Erythroblast (primary cell): ENCODE data around the gene MOB3A.

Experiments
- GATA1 ChIP-seq: IDR thresholded peaks from 2 replicates; pipeline ENCODE4 v1.6.1; 2011; ENCODE audit warnings: low read depth, mild to moderate bottlenecking, control low read depth, low read length, moderate library complexity
- POLR2A ChIP-seq: IDR thresholded peaks from 2 replicates; pipeline ENCODE4 v1.6.1; 2011; ENCODE audit warnings: mild to moderate bottlenecking, low read length

DNA sequence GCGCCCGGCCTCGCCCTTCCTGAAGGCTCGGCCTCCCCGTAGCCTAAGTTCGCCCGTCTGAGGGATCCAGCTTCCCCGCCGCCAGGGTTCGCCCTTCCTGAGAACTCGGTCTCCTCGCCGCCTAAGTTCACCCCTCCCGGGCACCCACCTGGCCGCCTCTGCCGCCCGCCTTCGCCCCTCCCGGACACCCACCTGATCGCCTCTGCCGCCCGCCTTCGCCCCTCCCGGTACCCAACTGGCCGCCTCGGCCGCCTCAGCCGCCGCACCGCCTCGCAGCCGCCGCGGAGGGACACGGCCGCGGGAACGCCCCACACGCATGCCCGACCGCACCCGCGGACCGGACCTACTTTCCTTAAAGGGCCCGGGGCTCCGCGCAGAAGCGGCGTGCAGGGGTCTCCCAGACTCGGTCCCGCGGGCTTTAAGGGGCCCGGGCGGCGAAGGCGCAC lies at the start of gene MOB3A:
- TF ChIP-seq POLR2A (no peak), GATA1 (no peak)
